Tibial nerve (tissue), 4 donors: ENCODE results near the gene INPP4B. TPM values are rescaled to one million over a fixed set of nuclear protein-coding genes. Genes with fewer than 3 reads are reported as not detected.

ENCODE experiments used
- DNase-seq, 2 donors: peaks; one replicate each; pipeline ENCODE4 v3.0.0-alpha.2; 2019; ENCODE audit warnings: low spot score in 2 of 2
- H3K27ac ChIP-seq, 4 donors: fragments of 200-600 bp; sonication (generic) in 3 of 4; one replicate each; pipeline ENCODE4 v1.5.1; 2017 to 2019; ENCODE audit warnings: mild to moderate bottlenecking in 1 of 4
- H3K27me3 ChIP-seq, 2 donors: fragments of 200-600 bp; sonication (generic) in 1 of 2; one replicate each; pipeline versions ENCODE4 v1.5.1 to v1.6.0; 2017 to 2019
- H3K36me3 ChIP-seq, 3 donors: fragments of 200-600 bp; sonication (generic); one replicate each; pipeline ENCODE4 v1.5.1; 2018 to 2019
- H3K4me1 ChIP-seq, 4 donors: fragments of 200-600 bp; sonication (generic) in 3 of 4; one replicate each; pipeline ENCODE4 v1.5.1; 2017 to 2019
- H3K4me3 ChIP-seq, 4 donors: fragments of 200-600 bp; sonication (generic) in 3 of 4; one replicate each; pipeline ENCODE4 v1.5.1; 2017 to 2019; ENCODE audit warnings: mild to moderate bottlenecking in 1 of 4, moderate library complexity in 1 of 4
- H3K9me3 ChIP-seq, 4 donors: fragments of 200-600 bp; sonication (generic) in 3 of 4; one replicate each; pipeline ENCODE4 v1.5.1; 2017 to 2019
- EP300 ChIP-seq, 2 donors: sonication (generic); formaldehyde crosslinking; IDR thresholded peaks; one replicate each; pipeline ENCODE4 v1.6.1; 2017; ENCODE audit warnings: antibody characterized with exemption in 2 of 2, mild to moderate bottlenecking in 1 of 2
- POLR2A ChIP-seq, 2 donors: fragments of 450-650 bp; IDR thresholded peaks; one replicate each; pipeline ENCODE4 v1.6.1; 2017; ENCODE audit warnings: antibody characterized with exemption in 2 of 2, mild to moderate bottlenecking in 2 of 2, moderate library complexity in 2 of 2
- WGBS, 2 donors: methylation state at CpG; one replicate each; pipeline ENCODE4 v1.1.5; 2018; 5-methylcytosine and 5-hydroxymethylcytosine counted together
- total RNA-seq, 4 donors: library from RNA; depleted of rRNA; stranded (reverse); fragments of >200 nt; gene quantifications; one replicate each; pipeline ENCODE4 v1.1.0, GENCODE V29; 2016
- TF ChIP-seq, protein P1 (sequence below), 5 experiments: fragments of 200-600 bp in 3 of 5; fragments of 450-650 bp in 2 of 5; sonication (generic) in 3 of 5; IDR thresholded peaks; one replicate each; pipeline ENCODE4 v1.5.1; 2016 to 2019; ENCODE audit warnings: antibody characterized with exemption in 5 of 5, mild to moderate bottlenecking in 3 of 5, moderate library complexity in 2 of 5

INPP4B gene
- total RNA-seq, 4 donors from 2014 or later = 16.3 to 32.4 (median 24.8) TPM

DNA sequence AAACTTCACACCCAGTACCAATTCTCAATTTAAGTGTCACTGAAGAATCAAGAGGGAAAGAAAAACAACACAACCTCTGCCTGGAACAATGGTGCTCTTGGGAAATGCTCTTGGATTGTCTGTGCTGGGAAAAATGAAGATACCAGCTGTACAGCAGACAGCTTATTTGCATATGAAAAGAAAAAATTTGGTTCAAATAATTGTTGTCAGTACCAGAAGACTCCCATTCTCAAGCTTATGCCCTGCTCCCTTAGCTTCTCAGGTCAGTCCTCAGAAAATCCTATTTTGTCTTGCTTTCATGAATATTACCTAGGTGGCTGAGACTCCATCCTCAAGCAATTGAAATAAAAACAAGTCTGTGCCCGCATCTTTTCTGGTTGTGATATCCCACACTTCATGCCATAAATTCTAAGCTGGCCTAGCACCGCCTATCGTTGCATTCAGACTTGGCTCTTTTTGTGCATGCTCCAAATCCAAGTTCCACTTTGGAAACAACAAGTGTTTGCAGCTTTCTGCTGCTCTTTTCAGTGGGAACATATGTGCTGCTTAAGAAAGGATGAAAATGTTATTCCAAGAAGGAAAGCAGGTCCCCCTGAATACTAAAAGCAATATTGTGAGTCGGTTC, 431.6 kb downstream of the INPP4B start:
- TF ChIP-seq EP300 (IDR thresholded peaks at IDR 0.05) (no peak), POLR2A (IDR thresholded peaks at IDR 0.05) (no peak)
- TF ChIP-seq, protein P1, sequence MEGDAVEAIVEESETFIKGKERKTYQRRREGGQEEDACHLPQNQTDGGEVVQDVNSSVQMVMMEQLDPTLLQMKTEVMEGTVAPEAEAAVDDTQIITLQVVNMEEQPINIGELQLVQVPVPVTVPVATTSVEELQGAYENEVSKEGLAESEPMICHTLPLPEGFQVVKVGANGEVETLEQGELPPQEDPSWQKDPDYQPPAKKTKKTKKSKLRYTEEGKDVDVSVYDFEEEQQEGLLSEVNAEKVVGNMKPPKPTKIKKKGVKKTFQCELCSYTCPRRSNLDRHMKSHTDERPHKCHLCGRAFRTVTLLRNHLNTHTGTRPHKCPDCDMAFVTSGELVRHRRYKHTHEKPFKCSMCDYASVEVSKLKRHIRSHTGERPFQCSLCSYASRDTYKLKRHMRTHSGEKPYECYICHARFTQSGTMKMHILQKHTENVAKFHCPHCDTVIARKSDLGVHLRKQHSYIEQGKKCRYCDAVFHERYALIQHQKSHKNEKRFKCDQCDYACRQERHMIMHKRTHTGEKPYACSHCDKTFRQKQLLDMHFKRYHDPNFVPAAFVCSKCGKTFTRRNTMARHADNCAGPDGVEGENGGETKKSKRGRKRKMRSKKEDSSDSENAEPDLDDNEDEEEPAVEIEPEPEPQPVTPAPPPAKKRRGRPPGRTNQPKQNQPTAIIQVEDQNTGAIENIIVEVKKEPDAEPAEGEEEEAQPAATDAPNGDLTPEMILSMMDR (IDR thresholded peaks at IDR 0.05) = no peak
- Histone ChIP-seq H3K27ac (no peak overlapping the region), H3K9me3 (no peaks in the 10 kb centered on the region), H3K27me3 (no peaks in the 10 kb centered on the region), H3K4me1 (no peaks in the 10 kb centered on the region), H3K36me3 (no peaks in the 10 kb centered on the region), H3K4me3 (no peak overlapping the region)
- 71 to 76% methylated on average over 4 of the region's 4 CpGs for WGBS, 2 donors
- no peak for DNase-seq

DNA sequence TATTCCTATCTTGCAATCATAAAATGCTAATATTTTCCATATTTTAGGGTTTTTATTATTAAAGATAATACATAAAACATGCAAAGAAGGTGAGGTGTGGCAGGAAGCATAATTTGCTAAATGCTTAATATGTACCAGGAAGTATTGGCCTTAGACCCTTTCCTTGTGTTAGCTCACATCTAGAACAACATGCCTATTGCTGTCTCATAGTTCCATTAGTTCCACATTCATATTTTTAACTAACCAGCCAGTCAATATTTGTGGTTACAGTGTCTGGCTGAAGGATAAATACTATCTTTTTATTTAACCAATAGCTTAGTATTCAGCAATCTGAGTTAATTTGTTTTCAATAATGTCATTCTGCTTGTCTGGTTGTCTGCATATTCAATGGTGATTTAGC, 432.6 kb downstream of the INPP4B start:
- no peaks in the 10 kb centered on the region for H3K9me3 ChIP-seq
- TF ChIP-seq, protein P1 (IDR thresholded peaks at IDR 0.05) = no peak
- TF ChIP-seq EP300 (IDR thresholded peaks at IDR 0.05) (no peak), POLR2A (IDR thresholded peaks at IDR 0.05) (no peak)
- no peak overlapping the region for H3K27ac ChIP-seq
- H3K4me1 ChIP-seq = no peaks in the 10 kb centered on the region
- H3K36me3 ChIP-seq = no peaks in the 10 kb centered on the region
- H3K27me3 ChIP-seq = no peaks in the 10 kb centered on the region
- no peak for DNase-seq
- no peak overlapping the region for H3K4me3 ChIP-seq

DNA sequence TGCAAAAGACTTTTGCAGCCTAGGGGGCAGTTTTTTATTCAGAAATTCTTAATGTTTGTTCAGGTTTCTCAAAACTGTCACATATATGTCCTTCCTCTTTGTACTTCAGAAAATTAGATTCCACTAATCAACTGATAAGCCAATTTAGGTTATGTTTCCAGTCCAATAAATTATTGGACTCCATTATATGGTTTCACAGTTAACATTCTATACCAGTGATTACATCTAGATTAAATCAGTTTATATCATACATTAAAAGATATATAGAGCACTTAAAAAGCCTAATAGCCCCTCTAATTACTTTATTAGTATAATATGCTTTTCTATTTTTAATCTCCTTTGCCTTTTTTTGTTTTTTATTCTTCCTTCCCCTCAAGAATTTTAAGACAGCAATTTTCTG, 434.1 kb downstream of the INPP4B start:
- Histone ChIP-seq H3K4me3 (no peak overlapping the region), H3K9me3 (no peaks in the 10 kb centered on the region), H3K27ac (no peak overlapping the region), H3K27me3 (no peaks in the 10 kb centered on the region), H3K4me1 (peaks cover 0 to 1% (median 0%) of the 10 kb centered on the region in 4 donors), H3K36me3 (no peaks in the 10 kb centered on the region)
- no peak for DNase-seq
- TF ChIP-seq EP300 (IDR thresholded peaks at IDR 0.05) (no peak), POLR2A (IDR thresholded peaks at IDR 0.05) (no peak)
- TF ChIP-seq, protein P1 (IDR thresholded peaks at IDR 0.05) = no peak

DNA sequence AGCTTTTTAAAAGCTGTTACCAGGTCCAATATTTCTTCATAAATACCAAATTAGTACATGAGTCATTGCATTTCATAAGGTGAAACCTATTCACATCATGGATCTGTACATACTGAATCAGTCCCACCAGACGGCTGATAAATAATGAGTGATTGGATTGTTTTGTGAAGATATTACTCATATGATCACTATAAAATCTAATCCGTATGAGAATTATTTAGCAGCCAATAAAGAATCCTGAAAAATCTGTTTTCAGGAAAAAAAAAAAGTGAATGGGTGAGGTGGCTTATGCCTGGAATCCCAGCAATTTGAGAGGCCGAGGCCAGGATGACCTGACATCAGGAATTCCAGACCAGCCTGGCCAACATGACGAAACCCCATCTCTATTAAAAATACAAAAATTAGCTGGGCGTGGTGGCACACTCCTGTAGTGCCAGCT, 438.1 kb downstream of the INPP4B start:
- no peak for DNase-seq
- 76 to 81% methylated on average over 5 of the region's 5 CpGs for WGBS, 2 donors
- Histone ChIP-seq H3K9me3 (no peaks in the 10 kb centered on the region), H3K36me3 (no peaks in the 10 kb centered on the region), H3K4me1 (peaks cover 0 to 37% (median 12%) of the 10 kb centered on the region in 4 donors), H3K27ac (no peak overlapping the region), H3K4me3 (no peak overlapping the region), H3K27me3 (no peaks in the 10 kb centered on the region)
- TF ChIP-seq POLR2A (IDR thresholded peaks at IDR 0.05) = no peak
- TF ChIP-seq, protein P1 (IDR thresholded peaks at IDR 0.05) = no peak
- no peak for TF ChIP-seq EP300 (IDR thresholded peaks at IDR 0.05)

DNA sequence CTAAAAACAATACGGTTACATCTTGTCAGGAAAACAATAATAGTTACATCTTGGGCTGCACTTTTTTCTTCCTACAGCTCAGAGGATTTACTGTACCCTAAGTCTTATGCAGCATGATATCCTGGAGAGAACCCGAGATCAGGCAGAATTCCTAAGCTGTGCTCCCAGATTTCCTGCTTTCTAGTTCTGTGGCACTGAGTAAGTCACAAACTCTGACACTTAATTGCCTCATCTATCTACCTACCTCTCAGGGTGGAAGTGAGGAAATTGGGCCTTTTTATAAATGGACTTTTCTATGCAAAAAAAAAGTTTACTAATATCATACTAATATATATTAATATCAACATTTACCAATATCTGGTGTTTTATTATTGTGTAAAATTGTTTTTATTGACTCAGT, 438.5 kb downstream of the INPP4B start:
- Histone ChIP-seq H3K4me3 (no peak overlapping the region), H3K27me3 (no peaks in the 10 kb centered on the region), H3K9me3 (no peaks in the 10 kb centered on the region), H3K4me1 (peaks cover 0 to 38% (median 12%) of the 10 kb centered on the region in 4 donors), H3K27ac (no peak overlapping the region), H3K36me3 (no peaks in the 10 kb centered on the region)
- TF ChIP-seq EP300 (IDR thresholded peaks at IDR 0.05) (no peak), POLR2A (IDR thresholded peaks at IDR 0.05) (no peak)
- TF ChIP-seq, protein P1 (IDR thresholded peaks at IDR 0.05) = no peak
- DNase-seq = no peak
- WGBS, 2 donors = 86 to 88% methylated on average over 2 of the region's 2 CpGs
